NCI-H226 (cell line): ENCODE measurements around the gene BCCIP.
A peak's percentile ranks its signal among the peaks of the same experiment; 100 is the strongest.

Experiments used
- DNase-seq: peaks from one replicate; pipeline ENCODE4 v3.0.0-alpha.2; 2015

The BCCIP gene

GRCh38 chr10:125845617-125846016 lies 22.3 kb downstream of the BCCIP start:
- no peak for DNase-seq

GRCh38 chr10:125846894-125847293 lies 23.5 kb downstream of the BCCIP start:
- no peak for DNase-seq

GRCh38 chr10:125848371-125848770 lies 25.0 kb downstream of the BCCIP start:
- DNase-seq = no peak

- no peak for DNase-seq
Measured at GRCh38 chr10:125848857-125849256, 25.5 kb downstream of the BCCIP start.

- no peak for DNase-seq
Measured at GRCh38 chr10:125849448-125849847, 26.1 kb downstream of the BCCIP start.

- no peak for DNase-seq
Measured at GRCh38 chr10:125850766-125851731, 27.7 kb downstream of the BCCIP start.

GRCh38 chr10:125852487-125852886 lies 29.1 kb downstream of the BCCIP start:
- DNase-seq = no peak

GRCh38 chr10:125857185-125857760 lies 33.9 kb downstream of the BCCIP start:
- no peak for DNase-seq

- no peak for DNase-seq
Measured at GRCh38 chr10:125859128-125859817, 35.9 kb downstream of the BCCIP start.

- DNase-seq = no peak
Measured at GRCh38 chr10:125865120-125865519, 41.8 kb downstream of the BCCIP start.

GRCh38 chr10:125866421-125867029 lies 43.2 kb downstream of the BCCIP start:
- DNase-seq = no peak

- no peak for DNase-seq
Measured at GRCh38 chr10:125868372-125868975, 45.1 kb downstream of the BCCIP start.

GRCh38 chr10:125871338-125871737 lies 48.0 kb downstream of the BCCIP start:
- no peak for DNase-seq

- DNase-seq = peak; percentile 48
Measured at GRCh38 chr10:125878957-125879835, 55.9 kb downstream of the BCCIP start.

GRCh38 chr10:125880719-125881118 lies 57.4 kb downstream of the BCCIP start:
- DNase-seq = no peak

- no peak for DNase-seq
Measured at GRCh38 chr10:125881192-125881591, 57.8 kb downstream of the BCCIP start, which contains the start of gene DHX32. DHX32 (minus strand) TSS chr10:125881292; CDS start chr10:125880824, 468 bp downstream.

- DNase-seq = no peak
Measured at GRCh38 chr10:125882596-125882995, 59.2 kb downstream of the BCCIP start.

- DNase-seq = no peak
Measured at GRCh38 chr10:125883211-125883610, 59.9 kb downstream of the BCCIP start.
